K562 (cell line): ENCODE results near the gene PNKD. TPM values are rescaled to one million over a fixed set of nuclear protein-coding genes. Genes with fewer than 3 reads are reported as not detected.

Source experiments
- ARID1B ChIP-seq: fragments of 450-650 bp; IDR thresholded peaks from 2 replicates; pipeline ENCODE4 v1.6.1; 2016; ENCODE audit warnings: antibody characterized with exemption, mild to moderate bottlenecking, inconsistent platforms
- BRD4 ChIP-seq: fragments of 200-600 bp; sonication (generic); IDR thresholded peaks from 2 replicates; pipeline ENCODE4 v1.6.1; 2017; ENCODE audit warnings: inconsistent platforms
- CUX1 ChIP-seq: fragments of 200-800 bp; sonication (Bioruptor generic); IDR thresholded peaks from 2 replicates; pipeline ENCODE4 v1.6.1; 2016; ENCODE audit warnings: missing genetic modification characterization, missing compliant biosample characterization
- GATAD2A ChIP-seq: fragments of 450-650 bp; IDR thresholded peaks from 2 replicates; pipeline ENCODE4 v1.6.1; 2017
- HINFP ChIP-seq: fragments of 450-650 bp; conservative IDR thresholded peaks from 2 replicates; pipeline ENCODE4 v1.6.1; 2016; ENCODE audit warnings: missing genetic modification characterization, low read depth, mild to moderate bottlenecking, control low read depth, missing compliant biosample characterization
- ID3 ChIP-seq, 2 experiments: fragments of 250-450 bp in 1 of 2; fragments of 450-650 bp in 1 of 2; sonication (Bioruptor Pico) in 1 of 2; IDR thresholded peaks; 2 replicates each; pipeline versions ENCODE4 v1.6.1 to v1.8.0; 2016 to 2021; ENCODE audit warnings: mild to moderate bottlenecking in 2 of 2, moderate library complexity in 2 of 2, missing compliant biosample characterization in 1 of 2, missing genetic modification characterization in 1 of 2
- LCOR ChIP-seq: sonication (generic); formaldehyde crosslinking; IDR thresholded peaks from 2 replicates; pipeline ENCODE4 v1.8.0; 2022; ENCODE audit warnings: mild to moderate bottlenecking, missing genetic modification reagents
- MEIS2 ChIP-seq: fragments of 450-650 bp; IDR thresholded peaks from 2 replicates; pipeline ENCODE4 v1.6.1; 2014; ENCODE audit warnings: mild to moderate bottlenecking; ENCODE audit not compliant: partially characterized antibody
- SOX6 ChIP-seq: fragments of 450-650 bp; IDR thresholded peaks from 2 replicates; pipeline ENCODE4 v1.6.1; 2014; ENCODE audit warnings: mild to moderate bottlenecking
- ZZZ3 ChIP-seq: fragments of 450-650 bp; IDR thresholded peaks from 2 replicates; pipeline ENCODE4 v1.6.1; 2016; ENCODE audit warnings: antibody characterized with exemption, mild to moderate bottlenecking, moderate library complexity
- polyA plus RNA-seq, 8 experiments: library from polyadenylated mRNA; depleted of rRNA in 4 of 8; stranded (reverse) in 5 of 8; unstranded in 3 of 8; fragments of >200 nt; fragmentation: Nextera tagmentation in 2 of 8; fragmentation: Illumina TruSeq in 1 of 8; extraction: Ambion mirVana in 2 of 8; extraction: Trizol in 1 of 8; gene quantifications; 2 replicates each; pipeline versions ENCODE4 v1.2.1 to v1.2.3, GENCODE V29; 2011 to 2014; ENCODE audit warnings: inconsistent platforms in 1 of 8, missing spikeins in 1 of 8
- total RNA-seq, 7 experiments: library from RNA; depleted of rRNA in 6 of 7; stranded (reverse); fragments of >200 nt in 6 of 7; fragmentation: Illumina TruSeq in 2 of 7; extraction: Trizol in 2 of 7; gene quantifications; 2 replicates each; pipeline versions ENCODE4 v1.2.1 to v1.2.3, GENCODE V29; 2011 to 2021; ENCODE audit warnings: low replicate concordance in 1 of 7
- TF ChIP-seq, protein P1 (sequence below): fragments of 450-650 bp; formaldehyde crosslinking; IDR thresholded peaks from 2 replicates; pipeline ENCODE4 v1.4.0; 2022; ENCODE audit warnings: missing genetic modification characterization

PNKD gene
- total and polyA plus RNA-seq, 9 of the 15 experiments (the other 6 are each of a cell fraction or from before 2014, with no cell fraction given): 26.0 to 105 (median 60.1) TPM

DNA sequence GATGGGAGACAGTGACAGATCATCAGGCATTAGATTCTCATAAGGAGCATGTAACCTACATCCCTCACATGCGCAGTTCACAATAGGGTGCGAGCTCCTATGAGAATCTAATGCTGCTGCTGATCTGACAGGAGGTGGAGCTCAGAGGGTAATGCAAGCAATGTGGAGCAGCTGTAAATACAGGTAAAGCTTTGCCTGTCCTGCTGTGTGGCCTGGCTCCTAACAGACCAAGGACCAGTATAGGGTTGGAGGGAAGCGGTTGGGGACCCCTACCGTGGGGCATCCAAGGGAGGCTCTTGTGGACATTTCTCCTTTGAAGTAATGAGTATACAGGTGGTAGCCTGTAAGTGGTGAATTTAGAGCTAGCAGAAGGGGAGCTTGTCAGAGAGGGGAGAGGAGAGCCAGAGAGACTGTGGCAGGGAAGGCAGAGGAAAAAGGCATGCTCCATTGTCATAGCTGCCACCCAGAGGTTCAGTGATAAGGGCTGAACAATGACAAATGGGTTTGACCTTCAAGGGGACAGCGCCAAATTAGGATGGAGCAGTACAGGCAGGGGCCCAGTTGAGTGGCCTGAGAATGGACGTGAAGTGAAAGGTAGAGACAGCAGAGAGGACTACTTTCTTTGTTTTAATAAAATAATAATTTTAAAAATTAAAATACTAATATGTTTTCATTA is 37.2 kb downstream of the PNKD start (continued):
- TF ChIP-seq CUX1 (CRISPR knock-in tag) (no peak), ZZZ3 (no peak), LCOR (CRISPR knock-in tag) (no peak), SOX6 (peak; percentile 46; the same call in 1 of the 2 replicates), GATAD2A (no peak), HINFP (no peak), MEIS2 (peak; percentile 86), ARID1B (0 out of 2 replicates have a peak, but pooled peaks have one; percentile 17), BRD4 (no peak), ID3 (CRISPR knock-in tag; IDR thresholded peaks at IDR 0.05) (no peak), ID3 (tag; IDR thresholded peaks at IDR 0.05) (0 out of 2 replicates have a peak, but pooled peaks have one; percentile 28)
- TF ChIP-seq, protein P1, sequence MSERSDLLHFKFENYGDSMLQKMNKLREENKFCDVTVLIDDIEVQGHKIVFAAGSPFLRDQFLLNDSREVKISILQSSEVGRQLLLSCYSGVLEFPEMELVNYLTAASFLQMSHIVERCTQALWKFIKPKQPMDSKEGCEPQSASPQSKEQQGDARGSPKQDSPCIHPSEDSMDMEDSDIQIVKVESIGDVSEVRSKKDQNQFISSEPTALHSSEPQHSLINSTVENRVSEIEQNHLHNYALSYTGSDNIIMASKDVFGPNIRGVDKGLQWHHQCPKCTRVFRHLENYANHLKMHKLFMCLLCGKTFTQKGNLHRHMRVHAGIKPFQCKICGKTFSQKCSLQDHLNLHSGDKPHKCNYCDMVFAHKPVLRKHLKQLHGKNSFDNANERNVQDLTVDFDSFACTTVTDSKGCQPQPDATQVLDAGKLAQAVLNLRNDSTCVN (CRISPR knock-in tag): no peak
